K562 (cell line): ENCODE data around the gene SLC49A3. TPM values are rescaled to one million over a fixed set of nuclear protein-coding genes. Genes with fewer than 3 reads are reported as not detected.

ENCODE experiments used
- AFF4 ChIP-seq: sonication (generic); formaldehyde crosslinking; IDR thresholded peaks from 2 replicates; pipeline ENCODE4 v1.8.0; 2023; ENCODE audit warnings: mild to moderate bottlenecking, missing genetic modification reagents
- CHAMP1 ChIP-seq: fragments of 450-650 bp; IDR thresholded peaks from 2 replicates; pipeline ENCODE4 v1.6.1; 2016; ENCODE audit warnings: mild to moderate bottlenecking
- ELF4 ChIP-seq: fragments of 450-650 bp; formaldehyde crosslinking; IDR thresholded peaks from 2 replicates; pipeline ENCODE4 v1.4.0; 2022; ENCODE audit warnings: missing genetic modification characterization
- HEY1 ChIP-seq: fragments of 250-450 bp; sonication (Bioruptor Pico); IDR thresholded peaks from 2 replicates; pipeline ENCODE4 v1.5.0; 2020; ENCODE audit warnings: mild to moderate bottlenecking, moderate library complexity, borderline replicate concordance
- HIVEP1 ChIP-seq: fragments of 250-450 bp; sonication (Bioruptor Pico); IDR thresholded peaks from 2 replicates; pipeline ENCODE4 v1.4.0; 2020; ENCODE audit warnings: mild to moderate bottlenecking
- KAT2B ChIP-seq: IDR thresholded peaks from one replicate; pipeline ENCODE4 v1.6.1; 2012; ENCODE audit warnings: low read depth, mild to moderate bottlenecking, control low read depth, inconsistent platforms, low read length, moderate library complexity
- MAFG ChIP-seq: fragments of 450-650 bp; conservative IDR thresholded peaks from 2 replicates; pipeline ENCODE4 v1.6.1; 2016; ENCODE audit warnings: missing genetic modification characterization, missing compliant biosample characterization
- MBD2 ChIP-seq: sonication (generic); IDR thresholded peaks from 2 replicates; pipeline ENCODE4 v1.6.1; 2016; ENCODE audit warnings: low read depth, borderline replicate concordance
- MEF2D ChIP-seq: conservative IDR thresholded peaks from 2 replicates; pipeline ENCODE4 v1.6.1; 2016; ENCODE audit warnings: low read depth, missing genetic modification characterization, missing compliant biosample characterization
- NR3C1 ChIP-seq: sonication (generic); formaldehyde crosslinking; IDR thresholded peaks from 2 replicates; pipeline ENCODE4 v1.8.1; 2022; ENCODE audit warnings: missing genetic modification reagents
- PURB ChIP-seq: sonication (generic); formaldehyde crosslinking; IDR thresholded peaks from 2 replicates; pipeline ENCODE4 v1.9.0; 2021; ENCODE audit warnings: low read depth, mild to moderate bottlenecking, missing genetic modification reagents
- TSC22D4 ChIP-seq: fragments of 450-650 bp; IDR thresholded peaks from 2 replicates; pipeline ENCODE4 v1.6.1; 2016; ENCODE audit warnings: missing genetic modification characterization, missing biosample characterization, control low read depth
- ZNF431 ChIP-seq: sonication (generic); formaldehyde crosslinking; IDR thresholded peaks from 2 replicates; pipeline ENCODE4 v1.8.0; 2022; ENCODE audit warnings: mild to moderate bottlenecking, missing genetic modification reagents
- ZNF639 ChIP-seq, 2 experiments: fragments of 200-800 bp in 1 of 2; sonication (Bioruptor generic) in 1 of 2; sonication (generic) in 1 of 2; formaldehyde crosslinking in 1 of 2; IDR thresholded peaks in 1 of 2; conservative IDR thresholded peaks in 1 of 2; 2 replicates each; pipeline versions ENCODE4 v1.5.0 to v1.6.1; 2016 to 2020; ENCODE audit warnings: missing compliant biosample characterization in 1 of 2, missing genetic modification characterization in 1 of 2, missing genetic modification reagents in 1 of 2
- polyA plus RNA-seq, 8 experiments: library from polyadenylated mRNA; depleted of rRNA in 4 of 8; stranded (reverse) in 5 of 8; unstranded in 3 of 8; fragments of >200 nt; fragmentation: Nextera tagmentation in 2 of 8; fragmentation: Illumina TruSeq in 1 of 8; extraction: Ambion mirVana in 2 of 8; extraction: Trizol in 1 of 8; gene quantifications; 2 replicates each; pipeline versions ENCODE4 v1.2.1 to v1.2.3, GENCODE V29; 2011 to 2014; ENCODE audit warnings: inconsistent platforms in 1 of 8, missing spikeins in 1 of 8
- total RNA-seq, 7 experiments: library from RNA; depleted of rRNA in 6 of 7; stranded (reverse); fragments of >200 nt in 6 of 7; fragmentation: Illumina TruSeq in 2 of 7; extraction: Trizol in 2 of 7; gene quantifications; 2 replicates each; pipeline versions ENCODE4 v1.2.1 to v1.2.3, GENCODE V29; 2011 to 2021; ENCODE audit warnings: low replicate concordance in 1 of 7

SLC49A3 gene
- total and polyA plus RNA-seq, 9 of the 15 experiments (the other 6 are each of a cell fraction or from before 2014, with no cell fraction given) = 0.24 to 0.41 TPM; not detected in 7

- TF ChIP-seq ZNF639 (CRISPR knock-in tag; conservative IDR thresholded peaks at IDR 0.05 in 1 of 2, IDR thresholded peaks at IDR 0.05 in 1 of 2) = peak in 1 of 2 experiments; percentile 41; a peak in 1 of 4 replicates
- no peak for TF ChIP-seq HEY1 (CRISPR knock-in tag)
- TF ChIP-seq MEF2D = no peak
- TF ChIP-seq NR3C1 (CRISPR knock-in tag) = no peak
- no peak for TF ChIP-seq ZNF431 (CRISPR knock-in tag)
- TF ChIP-seq KAT2B = no peak
- no peak for TF ChIP-seq ELF4 (CRISPR knock-in tag)
- TF ChIP-seq MAFG (tag) = no peak
- no peak for TF ChIP-seq MBD2
- TF ChIP-seq PURB (CRISPR knock-in tag) = no peak
- no peak for TF ChIP-seq TSC22D4 (tag)
- no peak for TF ChIP-seq CHAMP1
- no peak for TF ChIP-seq AFF4 (CRISPR knock-in tag)
- TF ChIP-seq HIVEP1 (CRISPR knock-in tag) = no peak
Measured at GRCh38 chr4:687048-687970, 1.6 kb downstream of the SLC49A3 start (continued).
